HepG2 (cell line): Measurements from ENCODE around the gene RABIF. TPM values are rescaled to one million over a fixed set of nuclear protein-coding genes. Genes with fewer than 3 reads are reported as not detected.

Experiments used
- BRD4 ChIP-seq: sonication (generic); formaldehyde crosslinking; IDR thresholded peaks from 2 replicates; pipeline ENCODE4 v1.4.0; 2020; ENCODE audit warnings: missing genetic modification reagents
- CBFB ChIP-seq: sonication (generic); formaldehyde crosslinking; IDR thresholded peaks from 2 replicates; pipeline ENCODE4 v1.4.0; 2020; ENCODE audit warnings: missing genetic modification reagents
- HIC2 ChIP-seq: sonication (generic); formaldehyde crosslinking; IDR thresholded peaks from 2 replicates; pipeline ENCODE4 v1.9.0; 2022; ENCODE audit warnings: low read depth, missing genetic modification reagents
- PATZ1 ChIP-seq: sonication (generic); formaldehyde crosslinking; IDR thresholded peaks from 2 replicates; pipeline ENCODE4 v1.4.0; 2020; ENCODE audit warnings: missing genetic modification reagents
- REST ChIP-seq, 2 experiments: IDR thresholded peaks; 2 replicates each; pipeline ENCODE4 v1.6.1; 2011 to 2012; ENCODE audit warnings: low read length in 2 of 2, borderline replicate concordance in 1 of 2, low read depth in 1 of 2, mild to moderate bottlenecking in 1 of 2, moderate library complexity in 1 of 2
- SKIL ChIP-seq: sonication (generic); formaldehyde crosslinking; IDR thresholded peaks from 2 replicates; pipeline ENCODE4 v1.8.0; 2022; ENCODE audit warnings: missing genetic modification reagents, mild to moderate bottlenecking, moderate library complexity, borderline replicate concordance
- YY1 ChIP-seq: IDR thresholded peaks from 2 replicates; pipeline ENCODE4 v1.6.1; 2011; ENCODE audit warnings: low read length, low read depth, moderate library complexity, mild to moderate bottlenecking; ENCODE audit not compliant: insufficient read depth, insufficient replicate concordance
- ZBTB37 ChIP-seq: sonication (generic); formaldehyde crosslinking; IDR thresholded peaks from 2 replicates; pipeline ENCODE4 v1.4.0; 2020; ENCODE audit warnings: mild to moderate bottlenecking, missing genetic modification reagents
- ZHX1 ChIP-seq: sonication (generic); formaldehyde crosslinking; IDR thresholded peaks from 2 replicates; pipeline ENCODE4 v1.8.1; 2022; ENCODE audit warnings: low read depth, mild to moderate bottlenecking, missing genetic modification reagents
- ZMYM3 ChIP-seq: sonication (generic); formaldehyde crosslinking; IDR thresholded peaks from 2 replicates; pipeline ENCODE4 v1.5.1; 2020; ENCODE audit warnings: mild to moderate bottlenecking, missing genetic modification reagents
- ZNF501 ChIP-seq: sonication (generic); formaldehyde crosslinking; IDR thresholded peaks from 2 replicates; pipeline ENCODE4 v1.5.1; 2020; ENCODE audit warnings: mild to moderate bottlenecking, moderate library complexity, missing genetic modification reagents
- ZNF782 ChIP-seq: sonication (generic); formaldehyde crosslinking; IDR thresholded peaks from 2 replicates; pipeline ENCODE4 v1.4.0; 2020; ENCODE audit warnings: missing genetic modification reagents, mild to moderate bottlenecking, borderline replicate concordance
- polyA plus RNA-seq, 8 experiments: library from polyadenylated mRNA; depleted of rRNA in 3 of 8; stranded (reverse) in 7 of 8; unstranded in 1 of 8; fragments of >200 nt; fragmentation: Illumina TruSeq in 4 of 8; extraction: Trizol in 4 of 8; gene quantifications; 2 replicates each; pipeline versions ENCODE4 v1.2.1 to v1.2.3, GENCODE V29; 2011 to 2016; ENCODE audit warnings: low read depth in 4 of 8, missing spikeins in 1 of 8, mixed read lengths in 1 of 8; ENCODE audit not compliant: insufficient read depth in 1 of 8
- total RNA-seq, 5 experiments: library from RNA; depleted of rRNA; stranded (reverse); fragments of >200 nt; fragmentation: Illumina TruSeq; extraction: Trizol; gene quantifications; 2 replicates each; pipeline ENCODE4 v1.2.3, GENCODE V29; 2016; ENCODE audit warnings: low read depth in 1 of 5

RABIF gene
- total and polyA plus RNA-seq, 2 of the 13 experiments (the other 11 are each of a cell fraction or from before 2014, with no cell fraction given), result 7.6 to 8.3 TPM

- TF ChIP-seq ZHX1 (CRISPR knock-in tag), result no peak
- no peak for TF ChIP-seq HIC2
- peak; percentile 73; the same call in 1 of the 2 replicates for TF ChIP-seq CBFB (CRISPR knock-in tag)
- no peak for TF ChIP-seq ZBTB37 (CRISPR knock-in tag)
- TF ChIP-seq ZMYM3 (CRISPR knock-in tag), result no peak
- 0 out of 2 replicates have a peak, but pooled peaks have one; percentile 65 for TF ChIP-seq ZNF782
- TF ChIP-seq ZNF501 (CRISPR knock-in tag), result peak; percentile 91
- TF ChIP-seq REST (IDR thresholded peaks at IDR 0.05; ENCODE audit: borderline replicate concordance in 1 of 2, low read depth in 1 of 2, low read length in 2 of 2), result peak in 1 of 2 experiments; percentile 42; a peak in 1 of 4 replicates
- TF ChIP-seq BRD4 (CRISPR knock-in tag), result peak; percentile 68
- TF ChIP-seq YY1, result peak; percentile 68
- TF ChIP-seq PATZ1 (CRISPR knock-in tag), result peak; percentile 68
- TF ChIP-seq SKIL (CRISPR knock-in tag), result no peak
These were observed at the start of gene RABIF (continued) for GRCh38 chr1:202888531-202889360.
